ENCODE data around the gene ZYX. TPM values are rescaled to one million over a fixed set of nuclear protein-coding genes. Genes with fewer than 3 reads are reported as not detected.
"Not testable (repeated sequence)": the region's sequence is repeated elsewhere in the genome, so short reads cannot be mapped to it uniquely, and the experiment has no call there.

Gene ZYX
- total RNA-seq, 1 donor from 2014 or later, result 107 TPM

GRCh38 chr7:143422033-143422432 lies 40.9 kb downstream of the ZYX start:
- Mint-ChIP-seq H3K9me3 (no peaks in the 10 kb centered on the region), H3K27ac (no peak overlapping the region), H3K4me3 (no peak overlapping the region), H3K27me3 (peaks cover 3% of the 10 kb centered on the region), H3K36me3 (no peaks in the 10 kb centered on the region), H3K4me1 (ENCODE audit: unreplicated experiment) (no peaks in the 10 kb centered on the region)
- no peak for TF ChIP-seq CTCF (conservative IDR thresholded peaks at IDR 0.05)
- DNase-seq (ENCODE audit: extremely low spot score, unreplicated experiment), result no peak

GRCh38 chr7:143424476-143424875 lies 43.3 kb downstream of the ZYX start:
- not testable (repeated sequence) for H3K27ac Mint-ChIP-seq; H3K4me3 Mint-ChIP-seq; H3K27me3 Mint-ChIP-seq; DNase-seq (ENCODE audit: extremely low spot score, unreplicated experiment); H3K4me1 Mint-ChIP-seq (ENCODE audit: unreplicated experiment); H3K36me3 Mint-ChIP-seq; H3K9me3 Mint-ChIP-seq

GRCh38 chr7:143426479-143427142 lies 45.5 kb downstream of the ZYX start:
- Mint-ChIP-seq H3K9me3 (no peaks in the 10 kb centered on the region), H3K4me3 (no peak overlapping the region), H3K27me3 (no peaks in the 10 kb centered on the region), H3K36me3 (no peaks in the 10 kb centered on the region), H3K27ac (no peak overlapping the region), H3K4me1 (ENCODE audit: unreplicated experiment) (no peaks in the 10 kb centered on the region)
- no peak for DNase-seq (ENCODE audit: extremely low spot score, unreplicated experiment)
- no peak for TF ChIP-seq CTCF (conservative IDR thresholded peaks at IDR 0.05)

GRCh38 chr7:143429770-143430698 lies 48.9 kb downstream of the ZYX start:
- Mint-ChIP-seq H3K27ac (no peak overlapping the region), H3K9me3 (no peaks in the 10 kb centered on the region), H3K27me3 (no peaks in the 10 kb centered on the region), H3K36me3 (no peaks in the 10 kb centered on the region), H3K4me1 (ENCODE audit: unreplicated experiment) (no peaks in the 10 kb centered on the region), H3K4me3 (no peak overlapping the region)
- DNase-seq (ENCODE audit: extremely low spot score, unreplicated experiment), result no peak
- TF ChIP-seq CTCF (conservative IDR thresholded peaks at IDR 0.05), result no peak

GRCh38 chr7:143431109-143431508 lies 50.0 kb downstream of the ZYX start:
- no peaks in the 10 kb centered on the region for H3K9me3 Mint-ChIP-seq
- no peak for TF ChIP-seq CTCF (conservative IDR thresholded peaks at IDR 0.05)
- no peaks in the 10 kb centered on the region for H3K4me1 Mint-ChIP-seq (ENCODE audit: unreplicated experiment)
- no peak overlapping the region for H3K27ac Mint-ChIP-seq
- H3K36me3 Mint-ChIP-seq, result no peaks in the 10 kb centered on the region
- no peaks in the 10 kb centered on the region for H3K27me3 Mint-ChIP-seq
- no peak overlapping the region for H3K4me3 Mint-ChIP-seq
- DNase-seq (ENCODE audit: extremely low spot score, unreplicated experiment), result no peak

GRCh38 chr7:143433759-143434158 lies 52.6 kb downstream of the ZYX start:
- no peaks in the 10 kb centered on the region for H3K4me1 Mint-ChIP-seq (ENCODE audit: unreplicated experiment)
- no peak overlapping the region for H3K27ac Mint-ChIP-seq
- no peak overlapping the region for H3K4me3 Mint-ChIP-seq
- no peaks in the 10 kb centered on the region for H3K36me3 Mint-ChIP-seq
- no peak for DNase-seq (ENCODE audit: extremely low spot score, unreplicated experiment)
- TF ChIP-seq CTCF (conservative IDR thresholded peaks at IDR 0.05), result no peak
- peaks cover 9% of the 10 kb centered on the region for H3K27me3 Mint-ChIP-seq
- H3K9me3 Mint-ChIP-seq, result no peaks in the 10 kb centered on the region
